ENCODE results near the gene CEP131. TPM values are rescaled to one million over a fixed set of nuclear protein-coding genes. Genes with fewer than 3 reads are reported as not detected.
"Not testable (repeated sequence)": the region's sequence is repeated elsewhere in the genome, so short reads cannot be mapped to it uniquely, and the experiment has no call there.

CEP131 gene
- total RNA-seq, 1 experiment from 2014 or later: 22.3 TPM

- in situ Hi-C loops (cut with HindIII; ENCODE audit: low pct_unique_long_range_greater_than_20kb, low sequenced_read_pairs): no loop called here
These were observed 10.0 kb upstream of the CEP131 start for GRCh38 chr17:81232616-81233241.

GRCh38 chr17:81231766-81232581 lies 9.2 kb upstream of the CEP131 start:
- in situ Hi-C loops (cut with HindIII; ENCODE audit: low pct_unique_long_range_greater_than_20kb, low sequenced_read_pairs): no loop called here
- no peak for DNase-seq (ENCODE audit: low read depth)

More at GRCh38 chr17:81232616-81233241, 10.0 kb upstream of the CEP131 start:
- DNase-seq (ENCODE audit: low read depth): no peak

DNA sequence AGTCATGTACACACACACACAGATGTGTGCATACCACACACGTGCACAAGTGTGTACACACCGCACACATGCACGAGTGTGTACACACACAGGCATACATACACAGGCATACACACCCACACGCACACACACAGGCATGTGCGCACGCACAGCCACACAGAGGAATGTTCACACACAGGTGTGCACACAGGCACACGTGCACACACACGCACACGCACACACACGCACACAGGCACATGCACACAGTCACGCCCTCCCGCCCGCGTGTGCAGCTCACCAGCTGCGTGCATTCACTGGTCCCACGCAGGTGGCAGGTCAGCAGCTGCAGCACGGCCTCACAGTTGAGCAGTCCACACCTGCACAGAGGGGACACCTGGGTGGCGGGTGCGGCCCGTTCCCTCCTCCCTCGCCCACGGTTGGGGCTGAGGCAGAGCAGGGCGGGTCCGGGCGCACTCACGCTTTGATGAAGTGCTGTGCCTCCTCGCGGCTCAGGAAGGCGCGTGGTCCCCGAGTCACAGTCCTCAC lies 8.4 kb upstream of the CEP131 start:
- in situ Hi-C loops (cut with HindIII; ENCODE audit: low pct_unique_long_range_greater_than_20kb, low sequenced_read_pairs): no loop called here
- DNase-seq (ENCODE audit: low read depth): no peak

GRCh38 chr17:81230043-81230820 lies 7.5 kb upstream of the CEP131 start:
- in situ Hi-C loops (cut with HindIII; ENCODE audit: low pct_unique_long_range_greater_than_20kb, low sequenced_read_pairs): no loop called here
- DNase-seq (ENCODE audit: low read depth): no peak

DNA sequence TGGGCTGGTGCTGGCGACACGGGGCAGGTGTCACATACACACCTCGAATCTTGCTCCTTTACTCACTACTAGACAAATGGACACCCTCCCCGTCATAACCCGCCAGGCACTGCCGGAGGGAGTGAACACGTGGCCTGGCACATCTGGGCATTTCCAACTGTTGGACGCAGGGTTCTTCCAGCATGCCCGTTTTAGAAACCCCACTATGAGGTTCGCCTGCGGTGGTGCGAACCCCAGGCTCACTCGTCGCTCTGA lies 6.8 kb upstream of the CEP131 start:
- in situ Hi-C loops (cut with HindIII; ENCODE audit: low pct_unique_long_range_greater_than_20kb, low sequenced_read_pairs): no loop called here
- no peak for DNase-seq (ENCODE audit: low read depth)

GRCh38 chr17:81228834-81229665 lies 6.3 kb upstream of the CEP131 start:
- no peak for DNase-seq (ENCODE audit: low read depth)
- in situ Hi-C loops (cut with HindIII; ENCODE audit: low pct_unique_long_range_greater_than_20kb, low sequenced_read_pairs): no loop called here

GRCh38 chr17:81228420-81228819 lies 5.7 kb upstream of the CEP131 start:
- no peak for DNase-seq (ENCODE audit: low read depth)
- in situ Hi-C loops (cut with HindIII; ENCODE audit: low pct_unique_long_range_greater_than_20kb, low sequenced_read_pairs): no loop called here

DNA sequence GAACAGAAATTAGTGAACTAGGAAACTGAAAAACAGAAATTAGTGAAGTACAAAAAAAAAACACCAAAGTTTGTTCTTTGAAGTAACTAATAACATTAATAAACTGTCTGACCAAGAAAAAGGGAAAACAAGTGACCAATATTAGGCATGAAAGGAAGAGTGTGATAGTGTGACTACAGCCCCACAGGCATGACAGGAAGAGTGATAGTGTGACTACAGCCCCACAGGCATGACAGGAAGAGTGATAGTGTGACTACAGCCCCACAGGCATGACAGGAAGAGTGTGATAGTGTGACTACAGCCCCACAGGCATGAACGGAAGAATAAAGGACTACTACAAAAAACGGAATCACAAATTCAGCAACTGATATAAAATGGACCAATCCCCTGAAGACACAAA lies 4.9 kb upstream of the CEP131 start:
- DNase-seq (ENCODE audit: low read depth); in situ Hi-C loops (cut with HindIII; ENCODE audit: low pct_unique_long_range_greater_than_20kb, low sequenced_read_pairs): not testable (repeated sequence)

GRCh38 chr17:81223762-81224130 lies 981 bp upstream of the CEP131 start:
- DNase-seq (ENCODE audit: low read depth): no peak
- in situ Hi-C loops (cut with HindIII; ENCODE audit: low pct_unique_long_range_greater_than_20kb, low sequenced_read_pairs): no loop called here

DNA sequence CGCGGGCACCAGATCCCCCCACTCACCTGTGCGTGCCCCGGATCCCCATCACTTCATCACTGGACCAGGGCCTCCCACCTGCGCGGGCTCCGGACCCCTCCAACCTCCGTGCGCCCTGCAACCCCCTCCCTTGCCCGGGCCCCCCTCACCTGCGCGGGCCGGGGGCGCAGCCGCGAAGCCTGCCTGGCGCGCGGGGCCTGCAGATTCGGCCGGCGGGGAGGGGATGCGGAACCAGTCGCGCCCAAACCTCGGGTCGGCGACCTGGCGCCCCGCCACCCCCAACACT lies 202 bp downstream of the CEP131 start:
- DNase-seq (ENCODE audit: low read depth): no peak
- in situ Hi-C loops (cut with HindIII; ENCODE audit: low pct_unique_long_range_greater_than_20kb, low sequenced_read_pairs): no loop called here

- DNase-seq (ENCODE audit: low read depth): no peak
- in situ Hi-C loops (cut with HindIII; ENCODE audit: low pct_unique_long_range_greater_than_20kb, low sequenced_read_pairs): no loop called here
These were observed 734 bp downstream of the CEP131 start for GRCh38 chr17:81221842-81222619.

- no peak for DNase-seq (ENCODE audit: low read depth)
These were observed 1.4 kb downstream of the CEP131 start for GRCh38 chr17:81221371-81221841.

DNA sequence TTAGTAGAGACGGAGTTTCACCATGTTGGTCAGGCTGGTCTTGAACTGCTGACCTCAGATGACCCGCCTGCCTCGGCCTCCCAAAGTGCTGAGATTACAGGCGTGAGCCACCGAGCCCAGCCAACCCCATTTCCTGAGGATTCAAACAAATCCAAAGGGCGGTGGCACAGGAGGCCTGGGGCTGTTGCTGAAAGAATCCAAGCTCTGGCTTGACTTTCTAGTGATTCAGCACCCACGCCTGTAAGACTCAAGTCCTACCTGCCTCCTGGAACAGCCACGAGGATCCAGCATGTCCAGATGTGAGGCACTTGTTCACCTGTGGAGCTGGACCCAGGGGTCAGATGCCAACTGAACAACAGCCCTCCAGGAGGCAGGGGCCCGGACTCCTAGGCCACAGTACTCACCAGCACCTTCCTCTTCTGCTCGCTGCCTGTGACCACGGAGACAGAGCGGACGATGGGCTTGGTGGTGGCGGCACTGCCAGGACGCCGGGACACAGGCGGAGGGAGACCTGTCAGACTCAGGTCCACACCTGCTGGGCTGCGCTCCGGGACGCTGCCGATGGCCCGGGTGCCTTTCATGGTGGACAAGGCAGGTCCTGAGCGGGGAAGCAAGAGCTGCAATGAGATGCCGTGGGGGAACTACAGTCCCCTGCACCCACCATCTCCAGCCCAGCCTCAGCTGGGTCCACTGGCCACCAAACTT lies 3.1 kb downstream of the CEP131 start:
- DNase-seq (ENCODE audit: low read depth): no peak
- in situ Hi-C loops (cut with HindIII; ENCODE audit: low pct_unique_long_range_greater_than_20kb, low sequenced_read_pairs): no loop called here

More at GRCh38 chr17:81221371-81221841, 1.4 kb downstream of the CEP131 start:
- in situ Hi-C loops (cut with HindIII; ENCODE audit: low pct_unique_long_range_greater_than_20kb, low sequenced_read_pairs): no loop called here

DNA sequence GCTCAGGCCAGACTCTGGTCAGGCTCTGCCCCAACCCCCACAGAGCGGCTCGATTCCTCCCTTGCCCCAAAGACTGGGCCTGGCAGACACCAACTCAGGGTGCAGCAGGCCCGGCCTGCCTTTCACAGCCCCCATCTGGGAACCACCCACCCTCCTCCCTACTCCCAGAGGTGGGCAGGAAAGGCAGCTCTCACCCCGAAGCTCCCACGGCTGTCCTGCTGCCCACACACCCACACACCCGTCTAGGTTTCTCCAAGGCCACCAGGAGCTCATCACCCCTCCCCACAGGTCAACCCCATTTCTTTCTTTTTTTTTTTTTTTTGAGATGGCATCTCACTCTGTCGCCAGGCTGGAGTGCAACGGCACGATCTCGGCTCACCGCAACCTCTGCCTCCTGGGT lies 3.8 kb downstream of the CEP131 start:
- no peak for DNase-seq (ENCODE audit: low read depth)
- in situ Hi-C loops (cut with HindIII; ENCODE audit: low pct_unique_long_range_greater_than_20kb, low sequenced_read_pairs): no loop called here

GRCh38 chr17:81218459-81218858 lies 4.3 kb downstream of the CEP131 start:
- DNase-seq (ENCODE audit: low read depth): no peak
- in situ Hi-C loops (cut with HindIII; ENCODE audit: low pct_unique_long_range_greater_than_20kb, low sequenced_read_pairs): no loop called here

DNA sequence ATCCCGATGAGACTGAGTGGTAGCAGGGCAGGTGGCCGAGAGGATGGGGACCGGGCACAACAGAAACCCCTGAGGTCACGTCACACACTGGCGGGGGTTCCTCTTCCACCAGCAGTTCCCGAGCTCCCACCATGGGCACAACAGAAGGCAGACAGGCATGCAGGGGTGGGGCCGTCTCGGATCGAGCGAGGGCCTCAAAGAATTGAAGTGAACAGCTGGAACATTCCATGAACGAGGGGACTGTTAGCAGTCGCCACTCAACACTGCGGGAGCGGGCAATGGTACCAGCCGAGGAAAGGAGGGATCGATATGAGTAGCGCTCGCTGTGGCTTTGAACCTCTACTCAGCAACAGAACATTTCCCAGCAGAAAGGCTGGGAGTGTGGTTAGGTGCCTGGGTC lies 5.3 kb downstream of the CEP131 start:
- DNase-seq (ENCODE audit: low read depth): no peak
- in situ Hi-C loops (cut with HindIII; ENCODE audit: low pct_unique_long_range_greater_than_20kb, low sequenced_read_pairs): no loop called here

DNA sequence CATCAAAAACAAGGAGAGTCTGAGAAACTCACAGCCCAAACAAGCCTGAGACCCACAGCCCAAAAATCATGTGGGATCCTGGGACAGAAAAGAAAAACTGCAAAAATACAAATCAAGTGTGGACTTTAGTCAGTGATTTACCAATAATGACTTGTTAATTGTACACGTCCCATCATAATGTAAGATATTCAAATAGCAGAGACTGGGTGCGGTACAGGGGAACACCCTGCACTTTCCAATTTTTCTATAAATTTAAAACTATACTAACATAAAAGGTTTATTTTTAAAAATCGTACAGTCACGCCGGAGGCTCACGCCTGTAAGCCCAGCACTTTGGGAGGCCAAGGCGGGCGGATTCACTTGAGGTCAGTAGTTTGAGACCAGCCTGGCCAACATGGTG lies 8.8 kb downstream of the CEP131 start:
- DNase-seq (ENCODE audit: low read depth): no peak
- in situ Hi-C loops (cut with HindIII; ENCODE audit: low pct_unique_long_range_greater_than_20kb, low sequenced_read_pairs): no loop called here

Data from Caki2 (cell line).